Measurements from ENCODE around the gene TMEM252.

DNA sequence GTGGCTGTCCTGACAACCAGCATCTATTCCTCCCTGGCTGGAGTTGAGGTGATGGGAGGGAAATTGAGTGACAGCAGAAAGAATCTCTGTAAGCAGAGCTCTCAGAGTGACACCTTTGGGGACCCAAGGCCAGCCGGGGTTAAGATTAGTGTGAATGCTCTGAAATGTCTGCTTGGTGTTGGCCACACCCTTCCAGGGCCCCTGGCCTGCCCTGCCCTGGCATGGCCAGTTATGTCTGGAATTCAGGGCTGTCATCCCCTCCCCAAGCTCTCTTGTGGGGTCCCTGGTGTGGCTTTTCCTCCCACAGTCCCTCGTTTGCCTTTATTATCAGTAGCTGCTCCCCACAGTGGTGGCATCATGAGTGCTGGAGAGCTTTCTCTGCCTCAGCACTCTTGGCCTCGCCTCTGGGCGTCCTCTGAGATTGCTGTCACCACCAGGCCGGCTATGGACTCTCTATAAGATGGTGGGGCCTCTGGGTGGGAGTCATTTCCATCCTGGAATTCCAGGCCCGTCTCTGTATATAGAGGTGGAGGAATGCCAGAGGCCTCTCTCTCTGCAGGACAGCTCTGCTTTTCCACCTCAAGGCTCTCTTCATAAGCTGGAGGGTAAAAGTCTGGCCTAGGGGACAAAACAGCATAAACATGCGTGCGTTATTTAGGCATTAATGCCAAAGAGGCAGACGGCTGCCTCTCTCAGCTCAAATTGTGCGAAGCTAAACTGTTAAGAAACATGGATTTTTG, 3.6 kb downstream of the TMEM252 start:
- TF ChIP-seq, protein P1, sequence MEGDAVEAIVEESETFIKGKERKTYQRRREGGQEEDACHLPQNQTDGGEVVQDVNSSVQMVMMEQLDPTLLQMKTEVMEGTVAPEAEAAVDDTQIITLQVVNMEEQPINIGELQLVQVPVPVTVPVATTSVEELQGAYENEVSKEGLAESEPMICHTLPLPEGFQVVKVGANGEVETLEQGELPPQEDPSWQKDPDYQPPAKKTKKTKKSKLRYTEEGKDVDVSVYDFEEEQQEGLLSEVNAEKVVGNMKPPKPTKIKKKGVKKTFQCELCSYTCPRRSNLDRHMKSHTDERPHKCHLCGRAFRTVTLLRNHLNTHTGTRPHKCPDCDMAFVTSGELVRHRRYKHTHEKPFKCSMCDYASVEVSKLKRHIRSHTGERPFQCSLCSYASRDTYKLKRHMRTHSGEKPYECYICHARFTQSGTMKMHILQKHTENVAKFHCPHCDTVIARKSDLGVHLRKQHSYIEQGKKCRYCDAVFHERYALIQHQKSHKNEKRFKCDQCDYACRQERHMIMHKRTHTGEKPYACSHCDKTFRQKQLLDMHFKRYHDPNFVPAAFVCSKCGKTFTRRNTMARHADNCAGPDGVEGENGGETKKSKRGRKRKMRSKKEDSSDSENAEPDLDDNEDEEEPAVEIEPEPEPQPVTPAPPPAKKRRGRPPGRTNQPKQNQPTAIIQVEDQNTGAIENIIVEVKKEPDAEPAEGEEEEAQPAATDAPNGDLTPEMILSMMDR (IDR thresholded peaks at IDR 0.05), result no peak
- no peak for TF ChIP-seq POLR2A (IDR thresholded peaks at IDR 0.05)

Measured in right lobe of liver (tissue), 4 donors.